Body of pancreas (tissue), 4 donors: ENCODE data around the gene GTF2F2. TPM values are rescaled to one million over a fixed set of nuclear protein-coding genes. Genes with fewer than 3 reads are reported as not detected.

Experiments
- ATAC-seq: fragments of 150-250 bp; one replicate; pipeline ENCODE4 v1.9.1; 2016
- DNase-seq, 4 donors: peaks; one replicate each; pipeline ENCODE4 v3.0.0-alpha.2; 2019
- H3K27ac ChIP-seq, 4 donors: fragments of 200-600 bp; sonication (generic); 1 replicate in 3 of 4; 2 replicates in 1 of 4; pipeline versions ENCODE4 v1.5.1 to v1.6.1; 2016 to 2019; ENCODE audit warnings: mild to moderate bottlenecking in 1 of 4, mixed read lengths in 1 of 4, moderate library complexity in 1 of 4
- H3K27me3 ChIP-seq, 2 donors: fragments of 200-600 bp; sonication (generic); one replicate each; pipeline ENCODE4 v1.6.0; 2016; ENCODE audit warnings: mild to moderate bottlenecking in 1 of 2
- H3K36me3 ChIP-seq, 2 donors: fragments of 200-600 bp; sonication (generic); replicated peaks in 1 of 2; 2 replicates each; pipeline ENCODE4 v1.5.1; 2016; ENCODE audit warnings: low read depth in 2 of 2; ENCODE audit not compliant: insufficient read depth in 1 of 2
- H3K4me1 ChIP-seq: fragments of 200-600 bp; sonication (generic); one replicate; pipeline ENCODE4 v1.6.0; 2016
- H3K4me3 ChIP-seq, 2 donors: fragments of 200-600 bp; sonication (generic); 1 replicate in 1 of 2; 2 replicates in 1 of 2; pipeline ENCODE4 v1.5.1; 2016 to 2019
- H3K9me3 ChIP-seq, 3 donors: fragments of 200-600 bp; sonication (generic); 1 replicate in 2 of 3; 2 replicates in 1 of 3; pipeline ENCODE4 v1.5.1; 2016
- CTCF ChIP-seq, 7 experiments: fragments of 450-650 bp in 4 of 7; fragments of 200-600 bp in 3 of 7; sonication (generic) in 3 of 7; IDR thresholded peaks; one replicate each; pipeline ENCODE4 v1.5.1; 2016 to 2019; ENCODE audit warnings: antibody characterized with exemption in 7 of 7
- POLR2A ChIP-seq, 3 donors: fragments of 450-650 bp; IDR thresholded peaks; one replicate each; pipeline ENCODE4 v1.6.1; 2016; ENCODE audit warnings: antibody characterized with exemption in 3 of 3, mild to moderate bottlenecking in 2 of 3
- WGBS, 2 donors: methylation state at CpG; one replicate each; pipeline ENCODE4 v1.1.5; 2017; 5-methylcytosine and 5-hydroxymethylcytosine counted together
- intact Hi-C: fragments of 100-400 bp; cut with DNase I; formaldehyde crosslinking; loops from one replicate; pipeline ENCODE4 v1.15.1; 2023
- total RNA-seq, 2 donors: library from RNA; depleted of rRNA; stranded (reverse); fragments of >200 nt; gene quantifications; one replicate each; pipeline ENCODE4 v1.1.0, GENCODE V29; 2016

Gene GTF2F2
- total RNA-seq, 2 donors from 2014 or later, result 5.9 to 9.6 TPM

GRCh38 chr13:45119469-45119990 lies 780 bp upstream of the GTF2F2 start:
- peak overlapping the region; percentile 30 to 75 for H3K4me3 ChIP-seq
- TF ChIP-seq POLR2A (IDR thresholded peaks at IDR 0.05) (no peak), CTCF (IDR thresholded peaks at IDR 0.05) (no peak)
- intact Hi-C loops, result no loop called here
- DNase-seq (peak in 1 of 4 donors; percentile 10), ATAC-seq (peak; percentile 13)
- WGBS, 2 donors, result 9 to 19% methylated on average over 7 of the region's 7 CpGs
- no peaks in the 10 kb centered on the region for H3K36me3 ChIP-seq
- no peaks in the 10 kb centered on the region for H3K9me3 ChIP-seq
- H3K27ac ChIP-seq, result peak overlapping the region in 3 of 4 donors; percentile 66 to 87 (median 82)
- H3K4me1 ChIP-seq, result peaks cover 19% of the 10 kb centered on the region
- no peaks in the 10 kb centered on the region for H3K27me3 ChIP-seq

- Histone ChIP-seq H3K9me3 (no peaks in the 10 kb centered on the region), H3K27ac (peak overlapping the region; percentile 66 to 87 (median 80)), H3K27me3 (no peaks in the 10 kb centered on the region), H3K36me3 (no peaks in the 10 kb centered on the region), H3K4me1 (peaks cover 19% of the 10 kb centered on the region), H3K4me3 (peak overlapping the region; percentile 30 to 75)
- TF ChIP-seq CTCF (IDR thresholded peaks at IDR 0.05) (no peak), POLR2A (IDR thresholded peaks at IDR 0.05) (no peak)
- DNase-seq, result no peak
- intact Hi-C loops, result no loop called here
- no peak for ATAC-seq
- WGBS, 2 donors, result 3 to 6% methylated on average over 13 of the region's 13 CpGs
Measured at GRCh38 chr13:45120967-45121831, 889 bp downstream of the GTF2F2 start.

- H3K27me3 ChIP-seq, result no peaks in the 10 kb centered on the region
- H3K4me3 ChIP-seq, result no peak overlapping the region
- DNase-seq, result no peak
- TF ChIP-seq CTCF (IDR thresholded peaks at IDR 0.05) (no peak), POLR2A (IDR thresholded peaks at IDR 0.05) (no peak)
- 83 to 86% methylated on average over 5 to 6 of the region's 6 CpGs for WGBS, 2 donors
- ATAC-seq, result no peak
- H3K27ac ChIP-seq, result no peak overlapping the region
- H3K4me1 ChIP-seq, result peaks cover 19% of the 10 kb centered on the region
- no peaks in the 10 kb centered on the region for H3K9me3 ChIP-seq
- intact Hi-C loops, result no loop called here
- no peaks in the 10 kb centered on the region for H3K36me3 ChIP-seq
Measured at GRCh38 chr13:45122941-45123340, 2.6 kb downstream of the GTF2F2 start.

GRCh38 chr13:45132369-45133064 lies 12.2 kb downstream of the GTF2F2 start:
- Histone ChIP-seq H3K4me1 (no peaks in the 10 kb centered on the region), H3K4me3 (no peak overlapping the region), H3K27ac (no peak overlapping the region), H3K27me3 (no peaks in the 10 kb centered on the region), H3K36me3 (no peaks in the 10 kb centered on the region), H3K9me3 (no peaks in the 10 kb centered on the region)
- 85 to 92% methylated on average over 6 of the region's 6 CpGs for WGBS, 2 donors
- no peak for ATAC-seq
- DNase-seq, result no peak
- intact Hi-C loops, result no loop called here
- TF ChIP-seq CTCF (IDR thresholded peaks at IDR 0.05) (no peak), POLR2A (IDR thresholded peaks at IDR 0.05) (no peak)
